T-cell (primary cell): ENCODE results near the gene PRKAG2. TPM values are rescaled to one million over a fixed set of nuclear protein-coding genes. Genes with fewer than 3 reads are reported as not detected.

ENCODE experiments used
- ATAC-seq, 4 experiments: fragments of 200-7000 bp in 3 of 4; fragments of 150-1000 bp in 1 of 4; cut with Tn5 transposase; replicated peaks in 1 of 4; 1 replicate in 3 of 4; 2 replicates in 1 of 4; pipeline ENCODE4 v1.10.0; 2021; ENCODE audit warnings: moderate library complexity in 3 of 4, mild to moderate bottlenecking in 2 of 4, moderate number of reproducible peaks in 1 of 4
- CTCF ChIA-PET, 2 donors: fragments of 300-600 bp; sonication (Branson Sonifier 250); formaldehyde crosslinking; loops; one replicate each; lab custom pipeline; 2022; ENCODE audit warnings: antibody characterized with exemption in 2 of 2; lab: Charles Lee
- POLR2A ChIA-PET, 2 donors: fragments of 300-600 bp; sonication (Branson Sonifier 250); formaldehyde crosslinking; loops; one replicate each; lab custom pipeline; 2022; ENCODE audit warnings: antibody characterized with exemption in 2 of 2; lab: Charles Lee
- DNase-seq, 35 experiments: peaks; one replicate each; pipeline versions ENCODE4 v3.0.0 to v3.0.0-alpha.2; 2013 to 2023
- H3K27ac ChIP-seq: one replicate; pipeline ENCODE4 v1.5.1; 2013; ENCODE audit warnings: low read length
- H3K27me3 ChIP-seq, 2 experiments: replicated peaks in 1 of 2; 1 replicate in 1 of 2; 2 replicates in 1 of 2; pipeline versions ENCODE4 v1.6.1 to v1.7.0; 2013; ENCODE audit warnings: low read length in 1 of 2, mixed read lengths in 1 of 2; ENCODE audit not compliant: control insufficient read depth in 2 of 2, insufficient read depth in 2 of 2; ENCODE audit errors: extremely low read depth in 1 of 2
- H3K36me3 ChIP-seq, 2 donors: 1 replicate in 1 of 2; 2 replicates in 1 of 2; pipeline versions ENCODE4 v1.6.1 to v1.7.0; 2013; ENCODE audit warnings: low read length in 1 of 2; ENCODE audit not compliant: control insufficient read depth in 2 of 2, insufficient read depth in 1 of 2; ENCODE audit errors: extremely low read depth in 1 of 2
- H3K4me1 ChIP-seq, 2 experiments: 1 replicate in 1 of 2; 2 replicates in 1 of 2; pipeline versions ENCODE4 v1.6.1 to v1.7.0; 2013; ENCODE audit warnings: low read length in 2 of 2, mixed read lengths in 1 of 2; ENCODE audit not compliant: insufficient read depth in 2 of 2, control insufficient read depth in 1 of 2; ENCODE audit errors: extremely low read depth in 1 of 2
- H3K4me3 ChIP-seq, 2 donors: 1 replicate in 1 of 2; 2 replicates in 1 of 2; pipeline versions ENCODE4 v1.5.1 to v1.7.0; 2013; ENCODE audit warnings: mild to moderate bottlenecking in 2 of 2, low read length in 1 of 2, moderate library complexity in 1 of 2; ENCODE audit not compliant: control insufficient read depth in 1 of 2; ENCODE audit errors: extremely low read depth in 1 of 2
- H3K9me3 ChIP-seq: 2 replicates; pipeline ENCODE4 v1.7.0; 2013
- H3K27ac Mint-ChIP-seq, 2 donors: one replicate each; pipeline ENCODE4 v1.8.0; 2020 to 2021; ENCODE audit warnings: mild to moderate bottlenecking in 2 of 2, mixed read lengths in 2 of 2
- H3K27me3 Mint-ChIP-seq, 2 donors: one replicate each; pipeline ENCODE4 v1.8.0; 2021 to 2022; ENCODE audit warnings: mixed read lengths in 2 of 2
- H3K36me3 Mint-ChIP-seq: one replicate; pipeline ENCODE4 v1.8.0; 2021; ENCODE audit warnings: mixed read lengths
- H3K4me1 Mint-ChIP-seq, 3 donors: one replicate each; pipeline ENCODE4 v1.8.0; 2020 to 2022; ENCODE audit warnings: mixed read lengths in 3 of 3, mild to moderate bottlenecking in 1 of 3
- H3K4me3 Mint-ChIP-seq, 3 donors: one replicate each; pipeline ENCODE4 v1.8.0; 2020 to 2022; ENCODE audit warnings: mild to moderate bottlenecking in 3 of 3, mixed read lengths in 3 of 3, moderate library complexity in 3 of 3
- H3K9me3 Mint-ChIP-seq, 3 donors: one replicate each; pipeline ENCODE4 v1.8.0; 2020 to 2022; ENCODE audit warnings: mixed read lengths in 3 of 3
- whole genome bisulfite sequencing: methylation state at CpG from one replicate; pipeline ENCODE4 v1.1.5; 2013; ENCODE audit warnings: missing lambda C conversion rate; ENCODE audit not compliant: insufficient coverage; 5-methylcytosine and 5-hydroxymethylcytosine counted together
- total RNA-seq, 35 experiments: library from RNA in 6 of 35; stranded (reverse) in 6 of 35; fragments of 120-200 nt in 1 of 35; gene quantifications; one replicate each; pipeline versions ENCODE4 v1.2.1 to v1.2.4 and lab custom pipeline; 2013 to 2026

PRKAG2 gene
- total RNA-seq, 5 donors from 2014 or later (not counting 1 experiment from before 2014, with no cell fraction given), result 43.0 to 59.9 (median 49.3) TPM

GRCh38 chr7:151815419-151815818, 61.5 kb downstream of the PRKAG2 start:
- H3K4me3 Mint-ChIP-seq, result no peak overlapping the region

GRCh38 chr7:151814400-151815009, 62.4 kb downstream of the PRKAG2 start:
- no peak for DNase-seq
- Histone ChIP-seq H3K9me3 (no peaks in the 10 kb centered on the region), H3K36me3 (no peaks in the 10 kb centered on the region), H3K4me3 (no peak overlapping the region), H3K27ac (no peak overlapping the region), H3K27me3 (no peaks in the 10 kb centered on the region), H3K4me1 (no peaks in the 10 kb centered on the region)
- H3K36me3 Mint-ChIP-seq, result peaks cover 11% of the 10 kb centered on the region
- peaks cover 12 to 28% (median 25%) of the 10 kb centered on the region in 3 donors for H3K4me1 Mint-ChIP-seq
- 93% methylated on average over 13 of the region's 18 CpGs for WGBS
- no peaks in the 10 kb centered on the region for H3K27me3 Mint-ChIP-seq
- ATAC-seq, result no peak
- CTCF ChIA-PET, result interaction anchor here in 1 of 2 donors (0.6 kb wide), 1 partner anchor 891 kb away, joined by 5 read pairs; no protein-coding TSS in a partner anchor
- H3K4me3 Mint-ChIP-seq, result no peak overlapping the region
- no peaks in the 10 kb centered on the region for H3K9me3 Mint-ChIP-seq
- H3K27ac Mint-ChIP-seq, result no peak overlapping the region
- POLR2A ChIA-PET, result no interaction called here

More at GRCh38 chr7:151815419-151815818, 61.5 kb downstream of the PRKAG2 start:
- Mint-ChIP-seq H3K27ac (no peak overlapping the region), H3K27me3 (no peaks in the 10 kb centered on the region), H3K4me1 (peaks cover 12 to 28% (median 25%) of the 10 kb centered on the region in 3 donors), H3K9me3 (no peaks in the 10 kb centered on the region), H3K36me3 (peaks cover 8% of the 10 kb centered on the region)
- POLR2A ChIA-PET, result no interaction called here
- H3K4me3 ChIP-seq, result no peak overlapping the region
- H3K4me1 ChIP-seq, result peaks cover 0 to 4% of the 10 kb centered on the region in 2 experiments
- no peaks in the 10 kb centered on the region for H3K36me3 ChIP-seq
- no peaks in the 10 kb centered on the region for H3K27me3 ChIP-seq
- H3K27ac ChIP-seq, result no peak overlapping the region
- H3K9me3 ChIP-seq, result no peaks in the 10 kb centered on the region
- DNase-seq (no peak), ATAC-seq (no peak)
- CTCF ChIA-PET, result no interaction called here
- 73% methylated on average over 4 of the region's 5 CpGs for WGBS

GRCh38 chr7:151813997-151814396, 62.9 kb downstream of the PRKAG2 start:
- H3K36me3 ChIP-seq, result no peaks in the 10 kb centered on the region
- H3K9me3 ChIP-seq, result no peaks in the 10 kb centered on the region
- no peak for DNase-seq
- WGBS, result 90% methylated on average over 2 of the region's 5 CpGs
- ATAC-seq, result no peak
- no peak overlapping the region for H3K27ac ChIP-seq
- Mint-ChIP-seq H3K36me3 (peaks cover 11% of the 10 kb centered on the region), H3K9me3 (no peaks in the 10 kb centered on the region), H3K27ac (no peak overlapping the region), H3K4me3 (no peak overlapping the region), H3K27me3 (no peaks in the 10 kb centered on the region), H3K4me1 (peaks cover 12 to 28% (median 25%) of the 10 kb centered on the region in 3 donors)
- no peak overlapping the region for H3K4me3 ChIP-seq
- H3K4me1 ChIP-seq, result no peaks in the 10 kb centered on the region
- no peaks in the 10 kb centered on the region for H3K27me3 ChIP-seq
- ChIA-PET CTCF (interaction anchor here in 1 of 2 donors (0.6 kb wide), 1 partner anchor 891 kb away, joined by 5 read pairs; no protein-coding TSS in a partner anchor), POLR2A (no interaction called here)

- Mint-ChIP-seq H3K4me1 (peaks cover 12 to 28% (median 25%) of the 10 kb centered on the region in 3 donors), H3K27ac (no peak overlapping the region), H3K4me3 (no peak overlapping the region), H3K27me3 (no peaks in the 10 kb centered on the region), H3K36me3 (peaks cover 11% of the 10 kb centered on the region), H3K9me3 (no peaks in the 10 kb centered on the region)
- DNase-seq (no peak), ATAC-seq (no peak)
- Histone ChIP-seq H3K4me1 (no peaks in the 10 kb centered on the region), H3K9me3 (no peaks in the 10 kb centered on the region), H3K27me3 (no peaks in the 10 kb centered on the region), H3K36me3 (no peaks in the 10 kb centered on the region), H3K27ac (no peak overlapping the region), H3K4me3 (no peak overlapping the region)
- CTCF ChIA-PET, result no interaction called here
- 31% methylated on average over 3 of the region's 10 CpGs for WGBS
- POLR2A ChIA-PET, result no interaction called here
Observed at GRCh38 chr7:151813445-151813844, 63.5 kb downstream of the PRKAG2 start.

- peaks cover 17 to 28% (median 24%) of the 10 kb centered on the region in 3 donors for H3K4me1 Mint-ChIP-seq
- Histone ChIP-seq H3K36me3 (no peaks in the 10 kb centered on the region), H3K9me3 (no peaks in the 10 kb centered on the region), H3K4me3 (no peak overlapping the region), H3K27me3 (no peaks in the 10 kb centered on the region), H3K27ac (no peak overlapping the region), H3K4me1 (no peaks in the 10 kb centered on the region)
- H3K4me3 Mint-ChIP-seq, result no peak overlapping the region
- no peaks in the 10 kb centered on the region for H3K27me3 Mint-ChIP-seq
- H3K9me3 Mint-ChIP-seq, result no peaks in the 10 kb centered on the region
- DNase-seq, result no peak
- no peak overlapping the region for H3K27ac Mint-ChIP-seq
- CTCF ChIA-PET, result no interaction called here
- peaks cover 15% of the 10 kb centered on the region for H3K36me3 Mint-ChIP-seq
- WGBS, result 79% methylated on average over 5 of the region's 9 CpGs
- POLR2A ChIA-PET, result no interaction called here
- ATAC-seq, result no peak
Observed at GRCh38 chr7:151812967-151813366, 63.9 kb downstream of the PRKAG2 start.

- H3K36me3 ChIP-seq, result no peaks in the 10 kb centered on the region
- H3K4me3 Mint-ChIP-seq, result no peak overlapping the region
- ATAC-seq, result no peak
- no peaks in the 10 kb centered on the region for H3K9me3 ChIP-seq
- CTCF ChIA-PET, result no interaction called here
- H3K4me1 ChIP-seq, result no peaks in the 10 kb centered on the region
- H3K9me3 Mint-ChIP-seq, result no peaks in the 10 kb centered on the region
- no peak for DNase-seq
- no peak overlapping the region for H3K27ac ChIP-seq
- 93% methylated on average over 15 of the region's 17 CpGs for WGBS
- H3K27ac Mint-ChIP-seq, result no peak overlapping the region
- no peak overlapping the region for H3K4me3 ChIP-seq
- H3K36me3 Mint-ChIP-seq, result peaks cover 13% of the 10 kb centered on the region
- peaks cover 13 to 21% (median 18%) of the 10 kb centered on the region in 3 donors for H3K4me1 Mint-ChIP-seq
- H3K27me3 Mint-ChIP-seq, result no peaks in the 10 kb centered on the region
- POLR2A ChIA-PET, result no interaction called here
- H3K27me3 ChIP-seq, result no peaks in the 10 kb centered on the region
Observed at GRCh38 chr7:151810441-151811232, 66.3 kb downstream of the PRKAG2 start.
